GM12864 (cell line): ENCODE results near the gene NARS2.
"Not testable (repeated sequence)": the region's sequence is repeated elsewhere in the genome, so short reads cannot be mapped to it uniquely, and the experiment has no call there.

Source experiments
- DNase-seq: peaks from one replicate; pipeline ENCODE4 v3.0.0-alpha.2; 2011; ENCODE audit warnings: low read depth
- H3K4me3 ChIP-seq: 2 replicates; pipeline ENCODE4 v1.5.1; 2011; ENCODE audit warnings: mild to moderate bottlenecking, low read depth, low read length, control low read depth
- TF ChIP-seq, protein P1 (sequence below): IDR thresholded peaks from 2 replicates; pipeline ENCODE4 v1.5.1; 2011; ENCODE audit warnings: low read depth, mild to moderate bottlenecking, moderate library complexity, low read length, control low read depth, inconsistent platforms; ENCODE audit errors: missing control alignments

The NARS2 gene

DNA sequence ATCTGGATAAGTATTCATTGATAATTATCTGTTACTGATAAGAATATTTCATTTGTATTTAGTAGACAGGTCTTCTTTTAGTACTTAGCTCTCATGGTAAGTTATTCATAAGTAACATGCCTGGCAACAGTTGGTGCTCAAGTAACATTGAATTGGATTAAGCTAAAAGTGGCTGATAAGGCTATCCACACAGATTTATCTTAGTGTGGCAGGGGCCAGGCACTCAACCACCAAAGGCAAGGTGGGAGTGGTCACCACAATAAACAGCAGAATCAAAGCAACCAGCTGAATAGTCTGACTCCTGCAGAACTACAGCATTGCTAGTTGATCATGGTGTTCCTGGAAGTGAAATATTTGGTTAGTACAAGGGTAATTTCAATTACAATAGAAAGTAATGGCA lies 33.0 kb upstream of the NARS2 start:
- TF ChIP-seq, protein P1, sequence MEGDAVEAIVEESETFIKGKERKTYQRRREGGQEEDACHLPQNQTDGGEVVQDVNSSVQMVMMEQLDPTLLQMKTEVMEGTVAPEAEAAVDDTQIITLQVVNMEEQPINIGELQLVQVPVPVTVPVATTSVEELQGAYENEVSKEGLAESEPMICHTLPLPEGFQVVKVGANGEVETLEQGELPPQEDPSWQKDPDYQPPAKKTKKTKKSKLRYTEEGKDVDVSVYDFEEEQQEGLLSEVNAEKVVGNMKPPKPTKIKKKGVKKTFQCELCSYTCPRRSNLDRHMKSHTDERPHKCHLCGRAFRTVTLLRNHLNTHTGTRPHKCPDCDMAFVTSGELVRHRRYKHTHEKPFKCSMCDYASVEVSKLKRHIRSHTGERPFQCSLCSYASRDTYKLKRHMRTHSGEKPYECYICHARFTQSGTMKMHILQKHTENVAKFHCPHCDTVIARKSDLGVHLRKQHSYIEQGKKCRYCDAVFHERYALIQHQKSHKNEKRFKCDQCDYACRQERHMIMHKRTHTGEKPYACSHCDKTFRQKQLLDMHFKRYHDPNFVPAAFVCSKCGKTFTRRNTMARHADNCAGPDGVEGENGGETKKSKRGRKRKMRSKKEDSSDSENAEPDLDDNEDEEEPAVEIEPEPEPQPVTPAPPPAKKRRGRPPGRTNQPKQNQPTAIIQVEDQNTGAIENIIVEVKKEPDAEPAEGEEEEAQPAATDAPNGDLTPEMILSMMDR, result no peak
- no peak overlapping the region for H3K4me3 ChIP-seq
- no peak for DNase-seq

DNA sequence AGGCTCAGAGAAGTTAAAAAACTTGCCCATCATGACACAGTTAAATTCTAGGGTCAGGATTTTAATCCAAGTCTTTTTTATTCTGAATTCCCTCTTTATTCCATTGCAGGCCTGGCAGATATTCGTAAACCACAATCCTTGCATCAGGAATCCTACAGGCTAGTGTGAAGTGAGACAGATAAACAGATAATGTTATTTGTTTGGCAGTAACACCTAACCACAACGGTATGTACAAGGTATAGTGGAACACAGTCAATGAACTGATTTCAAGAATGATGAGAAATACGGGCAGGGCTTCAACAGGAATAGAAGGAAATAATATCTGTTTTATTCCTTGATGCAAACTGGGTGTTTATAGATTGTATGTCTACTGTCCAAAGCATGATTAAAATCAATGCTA lies 32.0 kb upstream of the NARS2 start:
- TF ChIP-seq, protein P1, result no peak
- no peak for DNase-seq
- no peak overlapping the region for H3K4me3 ChIP-seq

DNA sequence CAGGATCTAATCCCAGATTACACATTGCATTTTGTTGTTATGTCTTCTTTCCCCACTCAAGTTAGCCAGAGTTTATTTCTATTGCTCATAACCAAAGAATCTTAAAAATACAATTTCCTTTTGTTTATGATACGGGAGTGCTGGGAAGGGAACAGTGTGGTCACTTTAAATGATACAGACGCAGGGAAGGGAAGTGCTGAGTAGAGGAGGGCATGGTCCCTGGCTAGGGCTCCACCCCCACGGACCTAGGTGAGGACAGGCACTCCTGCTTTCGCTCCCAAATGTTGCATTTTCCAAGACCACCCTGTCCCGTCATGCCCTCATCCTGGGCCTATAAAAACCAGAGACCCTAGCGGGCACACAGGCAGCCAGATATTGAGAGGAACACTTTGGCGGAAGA lies 30.6 kb upstream of the NARS2 start:
- TF ChIP-seq, protein P1, result no peak
- no peak for DNase-seq
- no peak overlapping the region for H3K4me3 ChIP-seq

DNA sequence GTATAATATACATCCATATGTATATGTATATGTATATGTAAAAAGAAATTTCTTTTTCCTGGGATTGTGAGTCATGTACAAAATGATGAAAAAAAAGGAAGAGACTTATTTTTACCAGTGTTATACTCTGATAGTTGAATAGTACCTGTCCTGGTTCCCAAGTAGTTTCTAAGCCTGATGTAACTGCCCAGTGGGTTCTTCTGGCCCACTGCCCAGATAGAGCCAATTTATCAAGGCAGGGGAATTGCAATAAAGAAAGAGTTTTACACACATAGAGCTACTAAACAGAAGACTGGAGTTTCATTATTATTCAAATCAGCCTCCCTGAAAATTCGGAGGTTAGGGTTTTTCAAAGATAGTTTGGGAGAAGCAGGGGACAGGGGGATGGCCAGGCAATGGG lies 29.1 kb upstream of the NARS2 start:
- TF ChIP-seq, protein P1, result no peak
- no peak overlapping the region for H3K4me3 ChIP-seq
- no peak for DNase-seq

DNA sequence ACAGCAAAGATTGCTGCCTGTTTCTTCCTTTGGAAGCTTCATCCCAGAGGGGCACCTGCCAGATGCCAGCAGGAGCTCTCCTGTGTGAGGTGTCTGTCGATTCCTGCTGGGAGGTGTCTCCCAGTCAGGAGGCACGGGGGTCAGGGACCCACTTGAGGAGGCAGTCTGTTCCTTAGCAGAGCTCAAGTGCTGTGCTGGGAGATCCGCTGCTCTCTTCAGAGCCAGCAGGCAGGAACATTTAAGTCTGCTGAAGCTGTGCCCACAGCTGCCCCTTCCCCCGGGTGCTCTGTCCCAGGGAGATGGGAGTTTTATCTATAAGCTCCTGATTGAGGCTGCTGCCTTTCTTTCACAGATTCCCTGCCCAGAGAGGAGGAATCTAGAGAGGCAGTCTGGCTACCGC lies 28.1 kb upstream of the NARS2 start:
- not testable (repeated sequence) for DNase-seq, H3K4me3 ChIP-seq

DNA sequence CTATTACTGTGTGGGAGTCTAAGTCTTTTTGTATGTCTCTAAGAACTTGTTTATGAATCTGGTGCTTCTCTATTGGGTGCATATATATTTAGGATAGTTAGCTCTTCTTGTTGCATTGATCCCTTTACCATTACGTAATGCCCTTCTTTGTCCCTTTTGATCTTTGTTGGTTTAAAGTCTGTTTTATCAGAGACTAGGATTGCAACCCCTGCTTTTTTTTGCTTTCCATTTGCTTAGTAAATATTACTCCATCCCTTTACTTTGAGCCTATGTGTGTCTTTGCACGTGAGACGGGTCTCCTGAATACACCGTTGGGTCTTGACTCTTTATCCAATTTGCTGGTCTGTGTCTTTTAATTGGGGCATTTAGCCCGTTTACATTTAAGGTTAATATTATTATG lies 26.4 kb upstream of the NARS2 start:
- not testable (repeated sequence) for H3K4me3 ChIP-seq, DNase-seq

DNA sequence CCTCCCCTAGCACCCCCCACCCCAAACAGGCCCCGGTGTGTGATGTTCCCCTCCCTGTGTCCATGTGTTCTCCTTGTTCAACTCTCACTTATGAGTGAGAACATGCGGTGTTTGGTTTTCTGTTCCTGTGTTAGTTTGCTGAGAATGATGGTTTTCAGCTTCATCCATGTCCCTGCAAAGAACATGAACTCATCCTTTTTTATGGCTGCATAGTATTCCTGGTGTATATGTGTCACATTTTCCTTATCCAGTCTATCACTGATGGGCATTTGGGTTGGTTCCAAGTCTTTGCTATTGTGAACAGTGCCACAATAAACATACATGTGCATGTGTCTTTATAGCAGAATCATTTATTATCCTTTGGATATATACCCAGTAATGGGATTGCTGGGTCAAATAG lies 22.9 kb upstream of the NARS2 start:
- not testable (repeated sequence) for DNase-seq, H3K4me3 ChIP-seq

DNA sequence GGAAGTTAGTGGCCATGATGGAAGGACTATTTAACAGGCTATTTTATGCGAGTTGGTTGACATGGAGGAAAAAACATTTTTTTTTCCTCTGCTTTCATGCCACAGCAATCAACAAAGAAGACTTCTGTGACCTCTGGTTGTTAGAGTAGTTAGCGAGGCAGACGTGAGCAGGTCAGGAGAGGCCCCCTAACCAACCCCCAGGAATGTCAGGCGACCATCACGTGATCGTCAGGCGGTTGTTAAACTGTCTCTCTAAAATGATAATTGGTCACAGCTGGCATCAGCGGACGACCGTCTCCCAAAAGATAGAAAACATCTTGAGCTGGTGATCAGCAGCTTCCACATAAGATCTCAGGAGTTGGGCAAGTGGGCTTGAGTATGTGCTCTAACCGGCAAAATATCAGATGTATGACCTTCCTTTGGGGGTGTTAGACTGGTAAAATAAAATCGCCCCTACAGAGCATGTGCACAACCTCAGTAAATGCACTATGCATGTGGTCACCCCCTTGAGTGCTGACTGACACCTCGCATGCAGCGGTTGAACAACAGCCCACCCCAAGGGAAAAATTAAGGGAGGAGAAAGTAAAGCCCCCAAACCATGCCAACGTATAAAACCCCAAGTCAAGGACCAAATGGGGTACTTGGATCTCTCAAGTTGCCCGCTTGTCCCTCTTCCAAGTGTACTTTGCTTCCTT lies 20.9 kb upstream of the NARS2 start:
- no peak for DNase-seq
- TF ChIP-seq, protein P1, result no peak
- no peak overlapping the region for H3K4me3 ChIP-seq

DNA sequence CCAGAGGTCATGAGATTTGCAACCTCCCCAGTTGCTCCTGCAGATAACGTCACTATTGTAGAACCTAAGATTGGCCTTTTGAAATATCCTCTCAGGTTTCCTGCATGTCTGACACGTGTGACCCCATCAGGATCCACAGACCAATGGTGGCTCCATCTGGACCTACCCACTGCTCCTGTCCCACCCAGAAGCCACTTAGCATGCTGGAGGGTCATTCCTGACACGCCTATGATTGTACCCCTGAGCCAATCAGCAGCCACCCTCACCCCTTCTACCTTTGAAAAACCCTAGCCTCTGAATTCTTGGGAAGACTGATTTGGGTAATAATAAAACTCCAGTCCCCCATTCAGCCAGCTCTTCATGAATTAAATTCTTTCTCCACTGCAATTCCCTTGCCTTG lies 20.1 kb upstream of the NARS2 start:
- H3K4me3 ChIP-seq, result no peak overlapping the region
- TF ChIP-seq, protein P1, result no peak
- no peak for DNase-seq
